NB4 (cell line): ENCODE measurements around the gene ELFN2.

ENCODE experiments used
- CTCF ChIP-seq: IDR thresholded peaks from one replicate; pipeline ENCODE4 v1.5.1; 2012; ENCODE audit warnings: low read depth, low read length
- MAX ChIP-seq: IDR thresholded peaks from 2 replicates; pipeline ENCODE4 v1.6.1; 2011; ENCODE audit warnings: low read depth, low read length
- MYC ChIP-seq: IDR thresholded peaks from 2 replicates; pipeline ENCODE4 v1.6.1; 2011; ENCODE audit warnings: low read depth, low read length
- POLR2A ChIP-seq: IDR thresholded peaks from 2 replicates; pipeline ENCODE4 v1.6.1; 2011; ENCODE audit warnings: mild to moderate bottlenecking; ENCODE audit not compliant: insufficient read length; ENCODE audit errors: extremely low read depth

- TF ChIP-seq CTCF, result no peak
- no peak for TF ChIP-seq POLR2A
- no peak for TF ChIP-seq MYC
- TF ChIP-seq MAX, result no peak
These were observed 50.6 kb downstream of the ELFN2 start for GRCh38 chr22:37376643-37377042.
